NCI-H748 treated with DMSO at 0.1 percent for 48 hours (cell line): ENCODE results near the gene PDPN.

Source experiments
- DNase-seq: peaks from one replicate; lab custom pipeline; 2025; lab: John Stamatoyannopoulos, UW

PDPN gene

GRCh38 chr1:13577846-13578245 lies 5.8 kb upstream of the PDPN start:
- no peak for DNase-seq

GRCh38 chr1:13581446-13581845 lies 2.2 kb upstream of the PDPN start:
- no peak for DNase-seq

DNA sequence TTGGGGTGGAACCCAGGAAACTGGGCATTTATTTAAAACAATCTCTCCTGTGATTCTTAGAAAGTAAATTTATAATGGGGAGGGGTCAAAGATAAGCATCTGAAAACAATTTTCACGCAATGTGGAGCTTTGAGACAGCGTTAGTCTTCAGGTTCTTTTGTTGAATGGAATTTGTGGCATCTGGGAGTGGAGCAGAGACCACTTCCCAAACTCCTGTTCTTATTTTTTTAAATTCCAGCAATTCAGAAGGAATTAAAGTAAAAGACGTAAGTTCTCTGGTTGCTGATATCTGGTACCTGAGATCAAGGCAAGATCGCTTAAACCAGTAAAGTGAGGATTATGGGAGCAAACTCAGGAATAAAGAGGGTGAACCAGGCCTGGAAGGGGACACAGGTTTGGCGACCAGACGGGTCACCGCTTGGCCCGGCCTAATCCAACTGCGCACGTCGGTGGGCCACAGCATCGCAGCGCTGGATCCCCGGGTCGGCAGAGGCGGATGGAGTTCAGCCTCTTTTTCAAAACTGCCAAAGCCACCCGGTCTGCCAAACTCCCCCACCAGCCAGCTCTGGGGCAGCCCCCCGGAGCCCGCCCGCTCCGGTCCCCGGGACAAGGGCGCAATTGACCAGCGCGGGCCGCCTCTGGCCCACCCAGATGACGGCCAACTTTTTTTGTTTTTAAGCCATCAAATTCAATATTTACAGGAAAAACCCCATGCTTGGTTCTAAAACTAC lies 754 bp upstream of the PDPN start:
- no peak for DNase-seq

GRCh38 chr1:13583966-13584791 lies 547 bp downstream of the PDPN start:
- DNase-seq: peak; percentile 3

DNA sequence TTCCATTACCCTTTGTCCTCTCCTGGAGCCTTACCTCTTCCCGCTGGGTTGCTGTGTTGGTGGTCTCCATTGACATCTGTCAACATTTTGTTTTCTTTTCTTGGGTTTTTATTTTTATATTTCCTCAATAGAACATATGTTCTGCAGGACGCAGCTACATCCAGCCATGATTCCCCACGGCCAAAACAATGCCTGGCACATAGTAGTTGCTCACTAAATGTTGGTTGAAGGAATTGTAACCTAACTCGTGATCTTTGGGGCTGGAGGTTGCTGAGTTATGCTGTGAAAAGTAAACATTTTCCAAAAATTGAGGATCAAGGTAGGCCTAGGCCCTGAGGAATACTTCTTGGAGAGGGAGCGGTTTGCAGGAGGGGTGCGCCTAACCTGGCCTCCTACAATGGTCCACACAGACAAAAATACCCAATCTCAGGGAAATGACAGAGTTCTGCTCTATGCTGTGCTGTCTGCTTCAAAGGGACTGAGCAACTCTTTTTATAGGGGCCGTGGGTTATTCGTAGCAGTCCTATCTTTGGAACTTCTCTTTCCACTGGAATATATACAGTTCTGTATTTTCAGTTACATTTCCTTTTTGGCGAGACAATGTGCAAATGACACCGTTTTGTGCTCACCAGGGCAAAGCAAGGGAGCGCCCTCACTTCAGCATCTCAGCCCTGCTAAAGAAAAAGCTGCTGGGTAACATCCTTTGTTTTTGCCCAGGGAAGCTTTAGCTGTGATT lies 1.4 kb downstream of the PDPN start:
- no peak for DNase-seq

- no peak for DNase-seq
Measured at GRCh38 chr1:13585612-13585991, 2.0 kb downstream of the PDPN start.

- DNase-seq: no peak
Measured at GRCh38 chr1:13586001-13586400, 2.4 kb downstream of the PDPN start.

- DNase-seq: no peak
Measured at GRCh38 chr1:13587256-13588030, 3.8 kb downstream of the PDPN start.

- no peak for DNase-seq
Measured at GRCh38 chr1:13588946-13589796, 5.5 kb downstream of the PDPN start.

- no peak for DNase-seq
Measured at GRCh38 chr1:13590486-13590885, 6.9 kb downstream of the PDPN start.

GRCh38 chr1:13593511-13594131 lies 10.0 kb downstream of the PDPN start:
- DNase-seq: no peak

GRCh38 chr1:13595411-13595810 lies 11.8 kb downstream of the PDPN start:
- no peak for DNase-seq

GRCh38 chr1:13597166-13597565 lies 13.5 kb downstream of the PDPN start:
- DNase-seq: no peak

- DNase-seq: no peak
Measured at GRCh38 chr1:13600762-13601453, 17.3 kb downstream of the PDPN start.

DNA sequence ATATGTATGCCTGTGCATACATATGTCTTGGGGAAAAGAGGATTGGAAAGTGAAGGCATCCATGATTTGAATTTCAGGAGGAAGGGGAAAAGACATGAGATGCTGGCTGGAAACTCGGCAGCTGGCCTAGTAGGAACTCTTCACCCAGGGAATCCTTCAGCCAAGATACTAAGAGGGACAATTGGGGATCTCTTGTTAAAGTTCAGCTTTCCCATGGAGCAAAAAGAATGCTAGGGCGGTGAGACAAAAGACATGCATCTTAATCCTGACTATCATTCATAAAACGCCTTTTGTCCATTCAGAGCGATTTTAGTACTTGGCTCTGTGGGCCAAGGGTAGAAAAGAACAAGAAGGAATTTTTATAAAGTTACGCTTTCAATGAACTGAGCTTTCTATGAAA lies 20.5 kb downstream of the PDPN start:
- no peak for DNase-seq

- no peak for DNase-seq
Measured at GRCh38 chr1:13604721-13605120, 21.1 kb downstream of the PDPN start.

DNA sequence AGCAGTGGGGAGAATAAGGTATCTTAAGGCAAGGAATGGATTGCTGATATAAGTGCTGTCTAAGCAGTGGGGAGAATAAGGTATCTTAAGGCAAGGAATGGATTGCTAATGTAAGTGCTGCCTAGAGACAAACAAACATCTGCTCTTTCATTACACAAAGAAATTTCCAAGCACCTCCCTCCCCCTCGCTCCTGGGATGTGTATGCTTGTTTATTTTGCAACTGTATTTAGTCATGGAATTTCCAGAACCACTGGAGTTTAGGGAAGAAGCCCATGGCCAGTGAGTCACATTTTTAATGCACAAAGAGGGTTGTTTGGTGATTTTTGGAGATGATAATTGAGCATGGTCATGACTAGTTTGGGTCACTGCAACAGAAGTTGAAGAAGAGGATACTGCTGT lies 21.5 kb downstream of the PDPN start:
- no peak for DNase-seq

GRCh38 chr1:13607002-13607401 lies 23.4 kb downstream of the PDPN start:
- DNase-seq: no peak

DNA sequence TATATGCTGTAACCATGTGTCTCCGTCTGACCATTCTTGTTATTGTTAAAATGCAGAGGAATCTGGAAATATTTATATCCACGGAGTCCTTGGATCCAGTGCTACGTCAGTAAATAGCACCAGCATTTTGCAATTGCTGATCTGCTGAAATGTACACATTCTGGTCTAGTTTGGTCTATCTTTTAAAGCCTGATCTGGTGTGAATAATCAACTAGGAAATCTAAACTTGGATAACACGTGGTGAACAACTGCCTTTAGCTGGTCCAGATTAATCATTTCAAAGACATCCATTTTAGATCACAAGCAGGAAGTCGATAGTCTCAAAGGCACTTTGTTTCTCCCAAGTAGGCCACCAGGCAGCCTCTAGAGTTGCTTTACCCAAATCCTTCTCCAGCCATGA lies 32.6 kb downstream of the PDPN start:
- DNase-seq: no peak

- DNase-seq: no peak
Measured at GRCh38 chr1:13617108-13617507, 33.5 kb downstream of the PDPN start.
